Activated T-cell treated with anti-CD3 and anti-CD28 coated beads, Interleukin-2, amount 50 U/mL, for 72 hours (primary cell): Measurements from ENCODE around the gene EIF3A. TPM values are rescaled to one million over a fixed set of nuclear protein-coding genes. Genes with fewer than 3 reads are reported as not detected.

ENCODE experiments used
- ATAC-seq, 2 donors: fragments of 150-1000 bp; cut with Tn5 transposase; replicated peaks in 1 of 2; 2 replicates each; pipeline ENCODE4 v1.10.0; 2021; ENCODE audit warnings: moderate library complexity in 2 of 2, mild to moderate bottlenecking in 1 of 2
- DNase-seq, 2 donors: peaks; one replicate each; pipeline ENCODE4 v3.0.0; 2021 to 2022; ENCODE audit warnings: mixed read lengths in 1 of 2
- H3K27ac Mint-ChIP-seq: one replicate; pipeline ENCODE4 v1.8.0; 2022; ENCODE audit warnings: mild to moderate bottlenecking, moderate library complexity, mixed read lengths
- H3K27me3 Mint-ChIP-seq: one replicate; pipeline ENCODE4 v1.8.0; 2022; ENCODE audit warnings: low read depth, mixed read lengths
- H3K36me3 Mint-ChIP-seq, 2 donors: one replicate each; pipeline ENCODE4 v1.8.0; 2022; ENCODE audit warnings: mixed read lengths in 2 of 2, mild to moderate bottlenecking in 1 of 2; ENCODE audit not compliant: insufficient read depth in 2 of 2
- H3K4me1 Mint-ChIP-seq: one replicate; pipeline ENCODE4 v1.8.0; 2022; ENCODE audit warnings: low read depth, mixed read lengths
- H3K4me3 Mint-ChIP-seq, 2 donors: one replicate each; pipeline ENCODE4 v1.8.0; 2022; ENCODE audit warnings: mild to moderate bottlenecking in 2 of 2, mixed read lengths in 2 of 2, moderate library complexity in 2 of 2
- H3K9me3 Mint-ChIP-seq, 2 donors: one replicate each; pipeline ENCODE4 v1.8.0; 2022; ENCODE audit warnings: mixed read lengths in 2 of 2
- total RNA-seq, 2 donors: library from RNA; stranded (reverse); gene quantifications; one replicate each; pipeline ENCODE4 v1.2.3, GENCODE V29; 2022

Gene EIF3A
- total RNA-seq, 2 donors from 2014 or later: 160 to 164 TPM

- no peaks in the 10 kb centered on the region for H3K27me3 Mint-ChIP-seq
- DNase-seq: peak; percentile 56 to 68
- H3K9me3 Mint-ChIP-seq: no peaks in the 10 kb centered on the region
- ATAC-seq: peak; percentile 90 to 95
- H3K4me3 Mint-ChIP-seq: peak overlapping the region; percentile 58 to 85
- H3K27ac Mint-ChIP-seq: peak overlapping the region; percentile 85
- peaks cover 0 to 3% of the 10 kb centered on the region in 2 donors for H3K36me3 Mint-ChIP-seq
- H3K4me1 Mint-ChIP-seq: peaks cover 14% of the 10 kb centered on the region
Observed at GRCh38 chr10:119090026-119090795, 9.6 kb upstream of the EIF3A start.

- ATAC-seq (no peak), DNase-seq (no peak)
- H3K36me3 Mint-ChIP-seq: peaks cover 2 to 3% of the 10 kb centered on the region in 2 donors
- H3K27me3 Mint-ChIP-seq: no peaks in the 10 kb centered on the region
- no peak overlapping the region for H3K27ac Mint-ChIP-seq
- H3K4me3 Mint-ChIP-seq: no peak overlapping the region
- no peaks in the 10 kb centered on the region for H3K9me3 Mint-ChIP-seq
- peaks cover 21% of the 10 kb centered on the region for H3K4me1 Mint-ChIP-seq
Observed at GRCh38 chr10:119087271-119087882, 6.8 kb upstream of the EIF3A start.

GRCh38 chr10:119084896-119085295 lies 4.3 kb upstream of the EIF3A start:
- no peaks in the 10 kb centered on the region for H3K27me3 Mint-ChIP-seq
- no peak for ATAC-seq
- no peak overlapping the region for H3K4me3 Mint-ChIP-seq
- peaks cover 4 to 6% of the 10 kb centered on the region in 2 donors for H3K36me3 Mint-ChIP-seq
- no peak overlapping the region for H3K27ac Mint-ChIP-seq
- peaks cover 19% of the 10 kb centered on the region for H3K4me1 Mint-ChIP-seq
- H3K9me3 Mint-ChIP-seq: no peaks in the 10 kb centered on the region
- DNase-seq: no peak

GRCh38 chr10:119079599-119080520 lies 757 bp downstream of the EIF3A start:
- peak; percentile 81 to 82 for DNase-seq
- Mint-ChIP-seq H3K27ac (peak overlapping the region; percentile 99), H3K27me3 (no peaks in the 10 kb centered on the region), H3K4me3 (peak overlapping the region; percentile 92 to 99), H3K9me3 (no peaks in the 10 kb centered on the region), H3K36me3 (peaks cover 5 to 20% of the 10 kb centered on the region in 2 donors), H3K4me1 (peaks cover 52% of the 10 kb centered on the region)
- peak; percentile 75 to 77 for ATAC-seq

- peaks cover 53% of the 10 kb centered on the region for H3K4me1 Mint-ChIP-seq
- no peak for DNase-seq
Observed at GRCh38 chr10:119078422-119079179, 2.0 kb downstream of the EIF3A start.

DNA sequence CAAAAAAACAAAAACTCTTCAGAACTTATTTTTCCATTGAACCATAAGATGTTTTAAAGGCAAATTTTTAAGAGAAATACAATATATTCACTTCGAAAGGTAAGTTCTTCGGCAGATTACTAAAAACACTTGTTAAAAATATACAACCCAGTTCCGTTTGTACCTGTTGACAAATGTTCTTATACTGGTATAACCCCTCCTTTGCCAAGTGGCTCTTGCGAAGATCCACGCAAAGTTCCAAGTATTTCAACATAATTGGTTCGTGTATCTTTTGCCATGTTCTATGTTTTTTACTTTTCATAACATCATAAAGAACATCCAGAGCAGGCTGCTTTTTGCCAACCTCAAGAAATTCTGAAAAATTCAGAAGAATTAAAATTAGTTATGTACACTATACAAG lies 7.0 kb downstream of the EIF3A start:
- ATAC-seq: no peak
- Mint-ChIP-seq H3K4me1 (peaks cover 49% of the 10 kb centered on the region), H3K4me3 (peak overlapping the region in 1 of 2 donors; percentile 34), H3K27me3 (no peaks in the 10 kb centered on the region), H3K9me3 (no peaks in the 10 kb centered on the region), H3K36me3 (peaks cover 9 to 42% of the 10 kb centered on the region in 2 donors), H3K27ac (peak overlapping the region; percentile 94)
- DNase-seq: no peak

More at GRCh38 chr10:119078422-119079179, 2.0 kb downstream of the EIF3A start:
- H3K9me3 Mint-ChIP-seq: no peaks in the 10 kb centered on the region
- no peaks in the 10 kb centered on the region for H3K27me3 Mint-ChIP-seq
- peak overlapping the region; percentile 92 to 99 for H3K4me3 Mint-ChIP-seq
- peaks cover 5 to 20% of the 10 kb centered on the region in 2 donors for H3K36me3 Mint-ChIP-seq
- peak overlapping the region; percentile 86 for H3K27ac Mint-ChIP-seq
- ATAC-seq: no peak

GRCh38 chr10:119070395-119071165 lies 10.0 kb downstream of the EIF3A start:
- peak overlapping the region; percentile 75 for H3K27ac Mint-ChIP-seq
- H3K27me3 Mint-ChIP-seq: no peaks in the 10 kb centered on the region
- no peaks in the 10 kb centered on the region for H3K9me3 Mint-ChIP-seq
- no peak for DNase-seq
- H3K4me1 Mint-ChIP-seq: peaks cover 30% of the 10 kb centered on the region
- H3K4me3 Mint-ChIP-seq: peak overlapping the region in 1 of 2 donors; percentile 45
- peaks cover 12 to 62% of the 10 kb centered on the region in 2 donors for H3K36me3 Mint-ChIP-seq
- ATAC-seq: no peak

DNA sequence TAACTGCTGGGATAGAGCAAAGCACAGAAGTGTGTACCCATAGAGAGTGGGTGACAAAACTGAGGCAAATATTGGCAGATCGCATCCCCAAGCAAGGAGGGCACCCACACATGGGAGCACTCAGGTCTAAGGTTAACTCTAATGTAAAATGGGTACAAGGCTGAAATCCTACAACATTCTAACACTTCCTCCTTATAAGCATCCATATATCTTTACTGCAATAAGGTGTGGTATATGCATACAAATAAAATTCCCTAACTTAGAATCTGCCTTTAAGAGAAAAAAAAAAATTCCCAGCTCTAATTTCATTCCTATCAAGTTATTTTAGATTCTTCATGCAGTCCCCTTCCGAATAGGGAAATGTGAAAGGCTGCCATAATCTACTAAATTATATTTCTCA lies 18.7 kb downstream of the EIF3A start:
- Mint-ChIP-seq H3K9me3 (no peaks in the 10 kb centered on the region), H3K4me3 (no peak overlapping the region), H3K36me3 (peaks cover 22 to 71% of the 10 kb centered on the region in 2 donors), H3K27me3 (no peaks in the 10 kb centered on the region), H3K4me1 (peaks cover 18% of the 10 kb centered on the region), H3K27ac (peak overlapping the region; percentile 81)
- ATAC-seq: no peak
- DNase-seq: no peak

DNA sequence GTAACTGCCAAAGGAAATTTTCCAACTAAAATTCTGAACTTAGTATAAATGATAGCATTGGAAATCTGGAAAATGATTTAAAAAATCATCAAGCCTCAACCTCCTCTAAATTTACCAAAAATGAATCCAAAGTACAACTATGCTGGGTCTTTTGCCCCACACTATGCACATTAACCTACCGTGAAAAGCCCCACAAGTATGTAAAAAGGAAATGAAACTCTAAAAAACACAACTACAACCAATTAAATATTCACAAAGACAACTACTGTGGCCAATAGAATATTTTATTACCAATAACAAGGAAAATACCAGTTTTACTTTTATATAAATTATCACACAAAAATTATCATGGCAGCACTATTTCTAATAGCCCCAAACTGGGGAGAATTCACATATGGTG lies 19.3 kb downstream of the EIF3A start:
- ATAC-seq (no peak), DNase-seq (no peak)
- Mint-ChIP-seq H3K9me3 (no peaks in the 10 kb centered on the region), H3K27ac (peak overlapping the region; percentile 81), H3K27me3 (no peaks in the 10 kb centered on the region), H3K4me1 (peaks cover 18% of the 10 kb centered on the region), H3K36me3 (peaks cover 25 to 73% of the 10 kb centered on the region in 2 donors), H3K4me3 (no peak overlapping the region)

GRCh38 chr10:119060107-119060506 lies 20.5 kb downstream of the EIF3A start:
- Mint-ChIP-seq H3K9me3 (no peaks in the 10 kb centered on the region), H3K27ac (peak overlapping the region; percentile 84), H3K4me3 (no peak overlapping the region), H3K4me1 (peaks cover 18% of the 10 kb centered on the region), H3K36me3 (peaks cover 23 to 69% of the 10 kb centered on the region in 2 donors), H3K27me3 (no peaks in the 10 kb centered on the region)
- no peak for DNase-seq
- ATAC-seq: no peak

DNA sequence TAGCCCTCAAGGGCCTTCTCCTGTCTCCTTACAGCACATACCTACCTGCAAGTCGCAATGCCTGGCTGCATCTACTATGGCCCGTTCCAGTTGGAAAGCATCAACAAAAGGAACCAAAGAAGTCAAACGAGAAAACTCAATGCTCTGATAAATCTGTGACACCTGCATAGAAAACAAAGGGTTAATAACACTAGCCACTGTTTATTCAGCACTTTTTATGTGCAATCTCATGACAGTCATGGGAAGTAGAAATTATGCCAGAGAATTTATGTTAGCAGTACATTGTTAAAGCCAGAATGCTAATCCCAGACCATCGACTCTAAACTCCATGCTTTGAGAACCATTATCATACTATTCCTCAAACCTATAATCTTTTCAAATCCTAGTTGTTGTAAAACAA lies 21.1 kb downstream of the EIF3A start:
- H3K36me3 Mint-ChIP-seq: peaks cover 20 to 70% of the 10 kb centered on the region in 2 donors
- ATAC-seq (no peak), DNase-seq (no peak)
- peak overlapping the region; percentile 84 for H3K27ac Mint-ChIP-seq
- H3K4me1 Mint-ChIP-seq: peaks cover 13% of the 10 kb centered on the region
- H3K27me3 Mint-ChIP-seq: no peaks in the 10 kb centered on the region
- no peaks in the 10 kb centered on the region for H3K9me3 Mint-ChIP-seq
- H3K4me3 Mint-ChIP-seq: no peak overlapping the region

- DNase-seq (no peak), ATAC-seq (no peak)
- Mint-ChIP-seq H3K4me3 (no peak overlapping the region), H3K36me3 (peaks cover 18 to 57% of the 10 kb centered on the region in 2 donors), H3K4me1 (peaks cover 13% of the 10 kb centered on the region), H3K27ac (peak overlapping the region; percentile 12), H3K9me3 (no peaks in the 10 kb centered on the region), H3K27me3 (no peaks in the 10 kb centered on the region)
Observed at GRCh38 chr10:119058010-119058409, 22.6 kb downstream of the EIF3A start.
